ENCODE results near the gene GNL2. TPM values are rescaled to one million over a fixed set of nuclear protein-coding genes. Genes with fewer than 3 reads are reported as not detected.
"Not testable (repeated sequence)": the region's sequence is repeated elsewhere in the genome, so short reads cannot be mapped to it uniquely, and the experiment has no call there.

GNL2 gene
- total RNA-seq, 1 donor from 2014 or later, result 109 TPM

- H3K27me3 Mint-ChIP-seq, result no peaks in the 10 kb centered on the region
- no peak overlapping the region for H3K27ac Mint-ChIP-seq
- no peak for DNase-seq
- H3K36me3 Mint-ChIP-seq (ENCODE audit: low read depth), result peaks cover 35% of the 10 kb centered on the region
- H3K9me3 Mint-ChIP-seq, result no peaks in the 10 kb centered on the region
- intact Hi-C loops (cut with micrococcal nuclease), result no loop called here
- H3K4me1 Mint-ChIP-seq, result peaks cover 7% of the 10 kb centered on the region
- H3K4me3 Mint-ChIP-seq, result no peak overlapping the region
Measured at GRCh38 chr1:37533317-37534093, 62.2 kb downstream of the GNL2 start.

GRCh38 chr1:37532418-37533156 is 63.1 kb downstream of the GNL2 start:
- H3K4me1 Mint-ChIP-seq; H3K27ac Mint-ChIP-seq; H3K4me3 Mint-ChIP-seq; intact Hi-C loops (cut with micrococcal nuclease); H3K9me3 Mint-ChIP-seq; DNase-seq; H3K27me3 Mint-ChIP-seq: not testable (repeated sequence)
- H3K36me3 Mint-ChIP-seq (ENCODE audit: low read depth), result peaks cover 28% of the 10 kb centered on the region

- DNase-seq; H3K4me3 Mint-ChIP-seq; H3K4me1 Mint-ChIP-seq; H3K9me3 Mint-ChIP-seq; H3K27me3 Mint-ChIP-seq; H3K36me3 Mint-ChIP-seq (ENCODE audit: low read depth); intact Hi-C loops (cut with micrococcal nuclease); H3K27ac Mint-ChIP-seq: not testable (repeated sequence)
Measured at GRCh38 chr1:37529888-37530287, 65.8 kb downstream of the GNL2 start.

- Mint-ChIP-seq H3K9me3 (peaks cover 7% of the 10 kb centered on the region), H3K4me1 (peaks cover 21% of the 10 kb centered on the region), H3K36me3 (ENCODE audit: low read depth) (peaks cover 9% of the 10 kb centered on the region), H3K27me3 (no peaks in the 10 kb centered on the region), H3K27ac (peak overlapping the region; percentile 85), H3K4me3 (peak overlapping the region; percentile 83)
- no peak for DNase-seq
- intact Hi-C loops (cut with micrococcal nuclease), result no loop called here
Measured at GRCh38 chr1:37519613-37520012, 76.1 kb downstream of the GNL2 start.

GRCh38 chr1:37518929-37519328 is 76.8 kb downstream of the GNL2 start:
- H3K27ac Mint-ChIP-seq, result peak overlapping the region; percentile 85
- H3K27me3 Mint-ChIP-seq; intact Hi-C loops (cut with micrococcal nuclease); H3K9me3 Mint-ChIP-seq: not testable (repeated sequence)
- peak; percentile 76 for DNase-seq
- peak overlapping the region; percentile 83 for H3K4me3 Mint-ChIP-seq
- peaks cover 11% of the 10 kb centered on the region for H3K36me3 Mint-ChIP-seq (ENCODE audit: low read depth)
- peaks cover 22% of the 10 kb centered on the region for H3K4me1 Mint-ChIP-seq

- H3K4me3 Mint-ChIP-seq; H3K27me3 Mint-ChIP-seq; H3K9me3 Mint-ChIP-seq; H3K27ac Mint-ChIP-seq; intact Hi-C loops (cut with micrococcal nuclease); DNase-seq: not testable (repeated sequence)
- Mint-ChIP-seq H3K36me3 (ENCODE audit: low read depth) (peaks cover 14% of the 10 kb centered on the region), H3K4me1 (peaks cover 28% of the 10 kb centered on the region)
Measured at GRCh38 chr1:37518241-37518640, 77.5 kb downstream of the GNL2 start.

- H3K27me3 Mint-ChIP-seq, result no peaks in the 10 kb centered on the region
- peaks cover 31% of the 10 kb centered on the region for H3K4me1 Mint-ChIP-seq
- no peak overlapping the region for H3K27ac Mint-ChIP-seq
- H3K36me3 Mint-ChIP-seq (ENCODE audit: low read depth), result peaks cover 14% of the 10 kb centered on the region
- no peak overlapping the region for H3K4me3 Mint-ChIP-seq
- no peak for DNase-seq
- no peaks in the 10 kb centered on the region for H3K9me3 Mint-ChIP-seq
- intact Hi-C loops (cut with micrococcal nuclease), result no loop called here
Measured at GRCh38 chr1:37517569-37517968, 78.2 kb downstream of the GNL2 start.

Other genes starting within 250 kb of the GNL2 start
- 39.3 and 40.4 TPM in 2 replicates for gene ZC3H12A, start 121.4 kb downstream of the GNL2 start, total RNA-seq
- 94.4 and 95.6 TPM in 2 replicates for gene MEAF6, start 81.2 kb downstream of the GNL2 start, total RNA-seq
- 22.7 and 25.4 TPM in 2 replicates for gene SNIP1, start 41.6 kb downstream of the GNL2 start, total RNA-seq
- gene DNALI1, start 39.0 kb downstream of the GNL2 start, total RNA-seq, result not detected in 2 replicates
- not detected in 2 replicates for gene RSPO1, start 39.0 kb upstream of the GNL2 start, total RNA-seq
- 35.6 and 35.9 TPM in 2 replicates for gene CDCA8, start 96.6 kb upstream of the GNL2 start, total RNA-seq
- 0.21 and 0.31 TPM in 2 replicates for gene EPHA10, start 169.2 kb upstream of the GNL2 start, total RNA-seq
- 2.7 and 3.1 TPM in 2 replicates for gene MANEAL, start 197.9 kb upstream of the GNL2 start, total RNA-seq
- gene C1orf122, start 211.9 kb upstream of the GNL2 start, total RNA-seq, result 26.4 and 26.7 TPM in 2 replicates
- 69.9 and 76.1 TPM in 2 replicates for gene YRDC, start 212.3 kb upstream of the GNL2 start, total RNA-seq